ENCODE data around the gene BIN2.

GRCh38 chr12:51254536-51254935 lies 69.4 kb downstream of the BIN2 start:
- TF ChIP-seq CTCF (IDR thresholded peaks at IDR 0.05; ENCODE audit: low read length) (no peak), EZH2phosphoT487 (IDR thresholded peaks at IDR 0.05; ENCODE audit: low read length) (no peak), EZH2 (optimal IDR thresholded peaks at IDR 0.05; ENCODE audit: low read depth, low read length) (no peak)

All from MM.1S (cell line).